ENCODE results near the gene NIPA2. TPM values are rescaled to one million over a fixed set of nuclear protein-coding genes. Genes with fewer than 3 reads are reported as not detected.

Gene NIPA2
- total RNA-seq, 3 donors from 2014 or later (not counting 1 experiment from before 2014, with no cell fraction given) = 37.3 to 41.3 (median 40.9) TPM

DNA sequence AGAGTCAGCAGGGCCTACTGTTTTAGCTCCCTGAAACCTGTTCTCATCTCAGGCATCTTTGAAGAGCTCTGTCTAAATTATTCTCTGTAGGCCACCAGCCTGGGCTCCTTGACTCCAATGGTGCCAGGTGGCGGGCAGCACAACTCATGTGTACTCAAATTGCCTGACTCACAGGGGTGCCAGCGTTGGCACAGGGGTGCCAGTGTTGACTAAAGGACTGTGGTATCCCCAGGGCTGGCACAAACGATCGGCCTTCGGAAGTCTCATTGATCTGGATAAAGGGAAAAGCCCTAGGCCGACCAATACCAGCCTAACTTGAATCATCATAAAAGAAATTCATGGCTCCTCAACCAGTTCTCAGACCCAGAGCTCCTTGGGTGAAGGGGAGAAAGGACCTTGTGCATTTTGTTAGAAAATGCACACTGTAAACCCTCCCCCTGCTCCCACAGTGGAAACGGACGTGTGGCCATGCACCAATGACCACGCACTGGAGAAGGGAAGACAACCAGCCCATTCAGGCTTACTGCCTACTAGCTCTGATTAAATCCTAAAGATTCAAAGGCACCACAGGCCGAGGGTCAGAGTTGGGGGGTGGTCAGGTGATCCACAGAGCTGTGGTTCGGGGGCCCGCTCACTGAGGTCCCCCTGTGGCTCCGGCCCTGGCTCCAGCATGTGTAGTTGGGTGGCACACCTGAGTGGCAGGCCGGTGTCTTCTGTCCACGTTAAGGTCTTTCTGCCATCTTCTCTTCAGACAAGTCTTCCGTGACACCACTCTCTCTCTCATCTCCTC is 68.9 kb downstream of the NIPA2 start:
- intact Hi-C loops (cut with micrococcal nuclease) = no loop called here
- 95% methylated on average over 15 of the region's 16 CpGs for WGBS (ENCODE audit: insufficient coverage)
- H3K36me3 Mint-ChIP-seq = no peaks in the 10 kb centered on the region
- Histone ChIP-seq H3K9me3 (ENCODE audit: control insufficient read depth, insufficient read depth, low read length) (no peaks in the 10 kb centered on the region), H3K4me3 (ENCODE audit: low read length) (no peak overlapping the region), H3K4me1 (ENCODE audit: control insufficient read depth, insufficient read depth, low read length) (no peaks in the 10 kb centered on the region), H3K27ac (ENCODE audit: low read length) (no peak overlapping the region), H3K27me3 (ENCODE audit: control insufficient read depth, insufficient read depth, low read length) (no peaks in the 10 kb centered on the region), H3K36me3 (ENCODE audit: control insufficient read depth, insufficient read depth, low read length) (no peaks in the 10 kb centered on the region)
- no peak overlapping the region for H3K4me3 Mint-ChIP-seq
- ATAC-seq (no peak), DNase-seq (no peak)
- H3K4me1 Mint-ChIP-seq = no peaks in the 10 kb centered on the region
- TF ChIP-seq, protein P1, sequence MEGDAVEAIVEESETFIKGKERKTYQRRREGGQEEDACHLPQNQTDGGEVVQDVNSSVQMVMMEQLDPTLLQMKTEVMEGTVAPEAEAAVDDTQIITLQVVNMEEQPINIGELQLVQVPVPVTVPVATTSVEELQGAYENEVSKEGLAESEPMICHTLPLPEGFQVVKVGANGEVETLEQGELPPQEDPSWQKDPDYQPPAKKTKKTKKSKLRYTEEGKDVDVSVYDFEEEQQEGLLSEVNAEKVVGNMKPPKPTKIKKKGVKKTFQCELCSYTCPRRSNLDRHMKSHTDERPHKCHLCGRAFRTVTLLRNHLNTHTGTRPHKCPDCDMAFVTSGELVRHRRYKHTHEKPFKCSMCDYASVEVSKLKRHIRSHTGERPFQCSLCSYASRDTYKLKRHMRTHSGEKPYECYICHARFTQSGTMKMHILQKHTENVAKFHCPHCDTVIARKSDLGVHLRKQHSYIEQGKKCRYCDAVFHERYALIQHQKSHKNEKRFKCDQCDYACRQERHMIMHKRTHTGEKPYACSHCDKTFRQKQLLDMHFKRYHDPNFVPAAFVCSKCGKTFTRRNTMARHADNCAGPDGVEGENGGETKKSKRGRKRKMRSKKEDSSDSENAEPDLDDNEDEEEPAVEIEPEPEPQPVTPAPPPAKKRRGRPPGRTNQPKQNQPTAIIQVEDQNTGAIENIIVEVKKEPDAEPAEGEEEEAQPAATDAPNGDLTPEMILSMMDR (IDR thresholded peaks at IDR 0.05) = no peak
- H3K9me3 Mint-ChIP-seq = no peaks in the 10 kb centered on the region
- H3K27ac Mint-ChIP-seq = no peak overlapping the region
- H3K27me3 Mint-ChIP-seq (ENCODE audit: low read depth in 2 of 2) = no peaks in the 10 kb centered on the region

DNA sequence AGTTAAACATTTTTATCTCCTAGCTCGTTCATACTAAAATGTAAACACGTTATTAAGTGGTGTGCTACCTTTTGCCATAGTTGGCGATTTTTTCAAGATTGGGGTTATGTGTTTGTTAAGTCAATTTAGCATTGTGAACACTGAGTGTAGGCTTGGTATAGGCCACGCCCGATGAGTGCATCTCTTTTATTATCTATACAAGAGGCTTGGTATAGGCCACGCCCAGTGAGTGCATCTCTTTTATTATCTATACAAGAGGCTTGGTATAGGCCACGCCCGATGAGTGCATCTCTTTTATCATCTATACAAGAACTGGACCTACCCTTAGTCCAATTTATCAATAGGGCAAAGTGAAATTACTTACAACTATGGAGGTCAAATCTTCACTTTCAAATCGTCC is 70.4 kb downstream of the NIPA2 start:
- Mint-ChIP-seq H3K27me3 (ENCODE audit: low read depth in 2 of 2) (no peaks in the 10 kb centered on the region), H3K4me1 (no peaks in the 10 kb centered on the region), H3K4me3 (no peak overlapping the region), H3K27ac (no peak overlapping the region), H3K9me3 (no peaks in the 10 kb centered on the region), H3K36me3 (no peaks in the 10 kb centered on the region)
- Histone ChIP-seq H3K4me1 (ENCODE audit: control insufficient read depth, insufficient read depth, low read length) (no peaks in the 10 kb centered on the region), H3K4me3 (ENCODE audit: low read length) (no peak overlapping the region), H3K27me3 (ENCODE audit: control insufficient read depth, insufficient read depth, low read length) (no peaks in the 10 kb centered on the region), H3K27ac (ENCODE audit: low read length) (no peak overlapping the region), H3K9me3 (ENCODE audit: control insufficient read depth, insufficient read depth, low read length) (no peaks in the 10 kb centered on the region), H3K36me3 (ENCODE audit: control insufficient read depth, insufficient read depth, low read length) (no peaks in the 10 kb centered on the region)
- no peak for ATAC-seq
- TF ChIP-seq, protein P1 (IDR thresholded peaks at IDR 0.05) = no peak
- DNase-seq = no peak
- intact Hi-C loops (cut with micrococcal nuclease) = no loop called here
- WGBS (ENCODE audit: insufficient coverage) = 93% methylated on average over 9 of the region's 9 CpGs

DNA sequence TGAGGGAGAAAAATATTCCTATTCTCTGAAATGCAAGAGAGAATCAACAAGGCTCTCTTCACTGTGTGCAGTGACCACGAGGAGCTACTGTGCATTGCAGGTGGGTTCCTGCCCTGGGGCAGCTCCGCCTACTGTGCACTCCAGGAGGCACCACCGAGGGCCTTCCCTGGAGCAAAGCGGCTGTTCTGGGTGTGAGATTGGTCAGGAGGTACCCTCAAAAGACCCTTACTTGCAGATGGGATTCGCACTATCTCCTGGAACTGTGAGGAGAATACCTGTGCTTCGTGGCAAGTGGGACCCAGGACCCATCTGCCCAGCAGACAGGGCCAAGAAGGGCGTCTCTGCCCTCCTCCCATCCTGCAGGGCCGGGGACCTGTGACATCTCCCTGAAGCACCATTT is 72.8 kb downstream of the NIPA2 start:
- ATAC-seq (no peak), DNase-seq (no peak)
- WGBS (ENCODE audit: insufficient coverage) = 81% methylated on average over 8 of the region's 8 CpGs
- Mint-ChIP-seq H3K27ac (no peak overlapping the region), H3K36me3 (no peaks in the 10 kb centered on the region), H3K27me3 (ENCODE audit: low read depth in 2 of 2) (no peaks in the 10 kb centered on the region), H3K4me3 (no peak overlapping the region), H3K9me3 (no peaks in the 10 kb centered on the region), H3K4me1 (no peaks in the 10 kb centered on the region)
- H3K4me1 ChIP-seq (ENCODE audit: control insufficient read depth, insufficient read depth, low read length) = no peaks in the 10 kb centered on the region
- H3K27me3 ChIP-seq (ENCODE audit: control insufficient read depth, insufficient read depth, low read length) = no peaks in the 10 kb centered on the region
- no peak overlapping the region for H3K4me3 ChIP-seq (ENCODE audit: low read length)
- H3K27ac ChIP-seq (ENCODE audit: low read length) = no peak overlapping the region
- intact Hi-C loops (cut with micrococcal nuclease) = no loop called here
- H3K36me3 ChIP-seq (ENCODE audit: control insufficient read depth, insufficient read depth, low read length) = no peaks in the 10 kb centered on the region
- TF ChIP-seq, protein P1 (IDR thresholded peaks at IDR 0.05) = no peak
- H3K9me3 ChIP-seq (ENCODE audit: control insufficient read depth, insufficient read depth, low read length) = no peaks in the 10 kb centered on the region

DNA sequence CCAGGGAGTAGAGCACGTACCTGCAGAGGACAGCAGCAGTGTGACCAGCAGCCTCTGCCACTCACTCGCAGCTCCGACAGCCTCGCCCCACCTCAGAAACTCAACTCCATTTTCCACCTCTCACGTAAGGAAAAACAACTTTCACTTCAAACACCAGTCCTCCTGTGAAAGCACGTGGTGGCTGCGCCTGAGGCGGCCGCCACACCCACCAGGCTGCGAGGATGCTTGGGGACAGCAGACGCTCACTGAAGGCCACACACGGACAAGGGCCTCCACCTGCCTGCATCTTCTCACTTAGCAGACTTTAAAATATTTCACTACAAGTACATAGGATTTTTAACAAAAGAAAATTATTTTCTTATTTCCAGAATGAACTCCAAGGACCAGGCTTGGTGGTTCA is 73.8 kb downstream of the NIPA2 start:
- intact Hi-C loops (cut with micrococcal nuclease) = no loop called here
- no peaks in the 10 kb centered on the region for H3K9me3 Mint-ChIP-seq
- H3K36me3 Mint-ChIP-seq = no peaks in the 10 kb centered on the region
- ATAC-seq = no peak
- H3K4me1 Mint-ChIP-seq = no peaks in the 10 kb centered on the region
- Histone ChIP-seq H3K27ac (ENCODE audit: low read length) (no peak overlapping the region), H3K4me3 (ENCODE audit: low read length) (no peak overlapping the region), H3K9me3 (ENCODE audit: control insufficient read depth, insufficient read depth, low read length) (no peaks in the 10 kb centered on the region), H3K27me3 (ENCODE audit: control insufficient read depth, insufficient read depth, low read length) (no peaks in the 10 kb centered on the region), H3K36me3 (ENCODE audit: control insufficient read depth, insufficient read depth, low read length) (no peaks in the 10 kb centered on the region), H3K4me1 (ENCODE audit: control insufficient read depth, insufficient read depth, low read length) (no peaks in the 10 kb centered on the region)
- no peak overlapping the region for H3K27ac Mint-ChIP-seq
- TF ChIP-seq, protein P1 (IDR thresholded peaks at IDR 0.05) = no peak
- WGBS (ENCODE audit: insufficient coverage) = 94% methylated on average over 12 of the region's 12 CpGs
- H3K27me3 Mint-ChIP-seq (ENCODE audit: low read depth in 2 of 2) = no peaks in the 10 kb centered on the region
- no peak for DNase-seq
- H3K4me3 Mint-ChIP-seq = no peak overlapping the region
